ENCODE results near the gene PIP5K1C.
"Not testable (repeated sequence)": the region's sequence is repeated elsewhere in the genome, so short reads cannot be mapped to it uniquely, and the experiment has no call there.

PIP5K1C gene

GRCh38 chr19:3586707-3587346 is 113.4 kb downstream of the PIP5K1C start:
- DNase-seq (ENCODE audit: low read depth), result no peak

GRCh38 chr19:3586127-3586626 is 114.1 kb downstream of the PIP5K1C start:
- peak; percentile 18 for DNase-seq (ENCODE audit: low read depth)

GRCh38 chr19:3585301-3586126 is 114.8 kb downstream of the PIP5K1C start, which contains the start of gene GIPC3:
GIPC3 (plus strand) TSS chr19:3585478; CDS start chr19:3585598, 120 bp downstream.
- DNase-seq (ENCODE audit: low read depth), result no peak

GRCh38 chr19:3584036-3584802 is 116.0 kb downstream of the PIP5K1C start:
- DNase-seq (ENCODE audit: low read depth), result not testable (repeated sequence)

GRCh38 chr19:3581792-3582191 is 118.5 kb downstream of the PIP5K1C start:
- not testable (repeated sequence) for DNase-seq (ENCODE audit: low read depth)
